HepG2 (cell line): ENCODE data around the gene CD300C. TPM values are rescaled to one million over a fixed set of nuclear protein-coding genes. Genes with fewer than 3 reads are reported as not detected.

Experiments used
- ATAC-seq: fragments of 200-7000 bp; cut with Tn5 transposase; 3 replicates; pipeline ENCODE4 v1.9.1; 2020; ENCODE audit warnings: mild to moderate bottlenecking, moderate library complexity
- BruUV-seq: library from RNA; stranded (reverse); fragments of 400-500 nt; replicated peaks from 2 replicates; lab custom pipeline; 2021; lab: Mats Ljungman, UMichigan
- CTCF ChIA-PET: fragments of 300-600 bp; formaldehyde crosslinking; extraction: SDS; loops from one replicate; lab custom pipeline; 2021; ENCODE audit warnings: low total read pairs, inconsistent platforms, low intra/inter-chr PET ratio; lab: Yijun Ruan, JAX
- POLR2A ChIA-PET: fragments of 350-600 bp; sonication (Branson Sonifier 250); formaldehyde crosslinking; loops from one replicate; lab custom pipeline; 2020; ENCODE audit warnings: antibody characterized with exemption, inconsistent platforms; lab: Yijun Ruan, JAX
- DNase-seq: peaks from one replicate; pipeline ENCODE4 v3.0.0-alpha.2; 2015; ENCODE audit warnings: low spot score
- FAIRE-seq: peaks from 3 replicates; lab custom pipeline; 2011; peaks lifted over from hg19 to GRCh38; lab: Jason Lieb, UNC
- H2AFZ ChIP-seq: one replicate; pipeline ENCODE4 v1.6.1; 2011; ENCODE audit warnings: low read length, inconsistent platforms
- H3K27ac ChIP-seq: fragments of 300-600 bp; 3 replicates; pipeline ENCODE4 v1.8.0; 2011; ENCODE audit warnings: mixed run types, mild to moderate bottlenecking, mixed read lengths, low read length, inconsistent platforms; ENCODE audit not compliant: insufficient read depth; ENCODE audit errors: extremely low read length
- H3K27me3 ChIP-seq, 2 experiments: fragments of 200-600 bp in 1 of 2; 2 replicates in 1 of 2; 3 replicates in 1 of 2; pipeline versions ENCODE4 v1.6.0 to v1.8.0; 2011; ENCODE audit warnings: low read length in 2 of 2, mild to moderate bottlenecking in 2 of 2, moderate library complexity in 2 of 2, inconsistent platforms in 1 of 2; ENCODE audit not compliant: insufficient read depth in 2 of 2, control insufficient read depth in 1 of 2
- H3K36me3 ChIP-seq, 2 experiments: fragments of 200-600 bp in 1 of 2; replicated peaks in 1 of 2; 2 replicates in 1 of 2; 3 replicates in 1 of 2; pipeline versions ENCODE4 v1.5.1 to v1.8.0; 2011; ENCODE audit warnings: low read length in 2 of 2, inconsistent platforms in 1 of 2; ENCODE audit not compliant: insufficient read depth in 2 of 2, control insufficient read depth in 1 of 2
- H3K4me1 ChIP-seq: 2 replicates; pipeline ENCODE4 v1.5.1; 2012; ENCODE audit warnings: low read length, inconsistent platforms; ENCODE audit not compliant: insufficient read depth
- H3K4me2 ChIP-seq: 2 replicates; pipeline ENCODE4 v1.6.0; 2011; ENCODE audit warnings: low read depth, low read length, inconsistent platforms
- H3K4me3 ChIP-seq, 3 experiments: fragments of 200-600 bp in 1 of 3; sonication (generic), shearing (Covaris generic) in 1 of 3; replicated peaks in 1 of 3; 2 replicates each; pipeline ENCODE4 v1.5.1; 2011 to 2016; ENCODE audit warnings: low read length in 3 of 3, inconsistent platforms in 2 of 3, low read depth in 2 of 3, mild to moderate bottlenecking in 2 of 3, control low read depth in 1 of 3, mixed read lengths in 1 of 3; ENCODE audit not compliant: insufficient read depth in 1 of 3
- H3K79me2 ChIP-seq: one replicate; pipeline ENCODE4 v1.6.1; 2011; ENCODE audit warnings: low read length, inconsistent platforms; ENCODE audit not compliant: insufficient read depth
- H3K9ac ChIP-seq: 2 replicates; pipeline ENCODE4 v1.6.0; 2011; ENCODE audit warnings: mild to moderate bottlenecking, low read depth, low read length, inconsistent platforms; ENCODE audit not compliant: insufficient read depth
- H3K9me3 ChIP-seq: 2 replicates; pipeline ENCODE4 v1.5.1; 2012; ENCODE audit warnings: mild to moderate bottlenecking, low read length
- H4K20me1 ChIP-seq: 2 replicates; pipeline ENCODE4 v1.6.0; 2011; ENCODE audit warnings: inconsistent platforms, mild to moderate bottlenecking, low read length, moderate library complexity; ENCODE audit not compliant: insufficient read depth
- CEBPG ChIP-seq: IDR thresholded peaks from 2 replicates; pipeline ENCODE4 v1.6.1; 2016
- HMG20B ChIP-seq: conservative IDR thresholded peaks from 2 replicates; pipeline ENCODE4 v1.6.1; 2016; ENCODE audit warnings: missing genetic modification reagents, missing compliant biosample characterization
- MLLT10 ChIP-seq: sonication (generic); formaldehyde crosslinking; IDR thresholded peaks from 2 replicates; pipeline ENCODE4 v1.4.0; 2020; ENCODE audit warnings: missing genetic modification reagents
- PAWR ChIP-seq: sonication (generic); formaldehyde crosslinking; IDR thresholded peaks from 2 replicates; pipeline ENCODE4 v1.4.0; 2020; ENCODE audit warnings: missing genetic modification reagents, mild to moderate bottlenecking, borderline replicate concordance
- PITX1 ChIP-seq: sonication (generic); formaldehyde crosslinking; IDR thresholded peaks from 2 replicates; pipeline ENCODE4 v1.5.1; 2020; ENCODE audit warnings: mild to moderate bottlenecking, missing genetic modification reagents
- PRMT3 ChIP-seq: sonication (generic); formaldehyde crosslinking; IDR thresholded peaks from 2 replicates; pipeline ENCODE4 v1.8.1; 2022; ENCODE audit warnings: low read depth, mild to moderate bottlenecking, moderate library complexity, missing genetic modification reagents, borderline replicate concordance
- TSC22D2 ChIP-seq: sonication (generic); formaldehyde crosslinking; IDR thresholded peaks from 2 replicates; pipeline ENCODE4 v1.5.1; 2020; ENCODE audit warnings: missing genetic modification reagents, mild to moderate bottlenecking, borderline replicate concordance
- ZNF101 ChIP-seq: sonication (generic); formaldehyde crosslinking; IDR thresholded peaks from 2 replicates; pipeline ENCODE4 v1.4.0; 2020; ENCODE audit warnings: mild to moderate bottlenecking, low read depth, missing genetic modification reagents, borderline replicate concordance
- ZNF564 ChIP-seq: sonication (generic); formaldehyde crosslinking; IDR thresholded peaks from 2 replicates; pipeline ENCODE4 v1.8.1; 2023; ENCODE audit warnings: mild to moderate bottlenecking, missing genetic modification reagents
- ZNF652 ChIP-seq: IDR thresholded peaks from 2 replicates; pipeline ENCODE4 v1.6.1; 2016; ENCODE audit warnings: low read depth, borderline replicate concordance
- WGBS: methylation state at CpG from one replicate; pipeline ENCODE4 v1.1.6; 2017; ENCODE audit warnings: low lambda C conversion rate; 5-methylcytosine and 5-hydroxymethylcytosine counted together
- in situ Hi-C: cut with HindIII; loops from 2 replicates; pipeline ENCODE4 v1.10.0; 2017; ENCODE audit warnings: low pct_unique_long_range_greater_than_20kb; ENCODE audit not compliant: extremely low pct_ligation_motif_present
- intact Hi-C: fragments of 100-400 bp; cut with micrococcal nuclease; formaldehyde crosslinking; loops from one replicate; pipeline ENCODE4 v1.10.0; 2022; ENCODE audit not compliant: unreplicated experiment
- polyA plus RNA-seq, 8 experiments: library from polyadenylated mRNA; depleted of rRNA in 3 of 8; stranded (reverse) in 7 of 8; unstranded in 1 of 8; fragments of >200 nt; fragmentation: Illumina TruSeq in 4 of 8; extraction: Trizol in 4 of 8; gene quantifications; 2 replicates each; pipeline versions ENCODE4 v1.2.1 to v1.2.3, GENCODE V29; 2011 to 2016; ENCODE audit warnings: low read depth in 4 of 8, missing spikeins in 1 of 8, mixed read lengths in 1 of 8; ENCODE audit not compliant: insufficient read depth in 1 of 8
- total RNA-seq, 5 experiments: library from RNA; depleted of rRNA; stranded (reverse); fragments of >200 nt; fragmentation: Illumina TruSeq; extraction: Trizol; gene quantifications; 2 replicates each; pipeline ENCODE4 v1.2.3, GENCODE V29; 2016; ENCODE audit warnings: low read depth in 1 of 5
- TF ChIP-seq, protein P1 (sequence below): sonication (generic); formaldehyde crosslinking; IDR thresholded peaks from 2 replicates; pipeline ENCODE4 v1.8.0; 2022; ENCODE audit warnings: missing genetic modification reagents, mild to moderate bottlenecking, borderline replicate concordance
- TF ChIP-seq, protein P2 (sequence below): sonication (generic); formaldehyde crosslinking; IDR thresholded peaks from 2 replicates; pipeline ENCODE4 v1.4.0; 2020; ENCODE audit warnings: missing genetic modification reagents, borderline replicate concordance
- TF ChIP-seq, protein P3 (sequence below): sonication (generic); formaldehyde crosslinking; IDR thresholded peaks from 2 replicates; pipeline ENCODE4 v1.4.0; 2020; ENCODE audit warnings: missing genetic modification reagents, mild to moderate bottlenecking, borderline replicate concordance

CD300C gene
- total and polyA plus RNA-seq, 2 of the 13 experiments (the other 11 are each of a cell fraction or from before 2014, with no cell fraction given): not detected

DNA sequence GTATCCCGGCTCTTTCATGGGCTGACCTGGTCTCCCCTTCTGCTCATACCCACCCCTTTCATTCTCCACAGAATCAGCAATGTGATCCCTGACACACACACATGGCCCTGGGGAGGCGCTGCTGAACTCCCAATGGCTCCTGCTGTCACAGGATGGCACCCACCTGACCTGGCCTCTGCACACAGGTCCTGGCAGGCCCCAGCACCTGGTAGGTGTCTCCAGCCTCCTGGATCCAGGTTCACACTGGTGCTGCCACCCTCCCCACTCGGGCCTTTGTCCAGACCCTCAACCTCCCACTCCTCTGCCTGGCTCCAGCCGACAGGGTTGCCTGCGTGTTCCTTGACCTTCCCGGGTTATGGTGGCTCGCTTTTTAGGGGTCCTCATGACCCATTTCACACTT lies 1.3 kb upstream of the CD300C start:
- ChIA-PET POLR2A (no interaction called here), CTCF (no interaction called here)
- Histone ChIP-seq H3K27ac (no peak overlapping the region), H3K4me1 (no peaks in the 10 kb centered on the region), H4K20me1 (no peaks in the 10 kb centered on the region), H3K9ac (no peak overlapping the region), H3K4me3 (no peak overlapping the region), H3K79me2 (no peaks in the 10 kb centered on the region), H3K9me3 (no peaks in the 10 kb centered on the region), H3K36me3 (no peaks in the 10 kb centered on the region), H2AFZ (no peak overlapping the region), H3K4me2 (no peak overlapping the region)
- intact Hi-C loops: no loop called here
- FAIRE-seq: no peak
- ATAC-seq: no peak
- WGBS: 0% methylated on average over 6 of the region's 7 CpGs
- TF ChIP-seq HMG20B (no peak), PRMT3 (CRISPR knock-in tag) (no peak), CEBPG (CRISPR knock-in tag) (no peak)
- TF ChIP-seq, protein P1, sequence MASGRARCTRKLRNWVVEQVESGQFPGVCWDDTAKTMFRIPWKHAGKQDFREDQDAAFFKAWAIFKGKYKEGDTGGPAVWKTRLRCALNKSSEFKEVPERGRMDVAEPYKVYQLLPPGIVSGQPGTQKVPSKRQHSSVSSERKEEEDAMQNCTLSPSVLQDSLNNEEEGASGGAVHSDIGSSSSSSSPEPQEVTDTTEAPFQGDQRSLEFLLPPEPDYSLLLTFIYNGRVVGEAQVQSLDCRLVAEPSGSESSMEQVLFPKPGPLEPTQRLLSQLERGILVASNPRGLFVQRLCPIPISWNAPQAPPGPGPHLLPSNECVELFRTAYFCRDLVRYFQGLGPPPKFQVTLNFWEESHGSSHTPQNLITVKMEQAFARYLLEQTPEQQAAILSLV (CRISPR knock-in tag): no peak
- TF ChIP-seq, all 625 proteins: peak for 0
- H3K27me3 ChIP-seq: peaks cover 24 to 97% of the 10 kb centered on the region in 2 experiments
- no peak for DNase-seq
- in situ Hi-C loops: no loop called here
- BruUV-seq: no TSS peak

DNA sequence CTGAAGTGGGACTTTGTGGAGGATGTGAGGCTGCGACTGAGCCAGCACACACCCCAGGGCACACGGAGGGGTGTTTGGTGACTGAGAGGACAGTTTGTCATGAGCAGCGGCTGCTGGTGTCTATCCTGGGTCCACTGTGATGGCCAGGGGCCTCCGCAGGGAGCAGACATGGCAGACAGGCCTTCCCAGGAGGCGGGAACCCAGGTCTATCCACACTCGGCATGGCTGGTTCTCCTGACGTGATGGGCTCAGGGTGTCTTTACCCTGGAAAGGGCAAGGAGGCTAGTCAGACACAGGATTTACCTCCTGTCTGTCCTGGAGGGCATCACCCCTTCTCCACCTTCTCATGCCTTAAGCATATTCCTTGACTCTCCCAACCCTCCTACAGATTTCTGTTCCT lies 671 bp upstream of the CD300C start:
- Histone ChIP-seq H3K79me2 (no peaks in the 10 kb centered on the region), H3K36me3 (no peaks in the 10 kb centered on the region), H2AFZ (no peak overlapping the region), H3K4me1 (no peaks in the 10 kb centered on the region), H3K9me3 (no peaks in the 10 kb centered on the region), H3K27ac (no peak overlapping the region), H3K4me3 (no peak overlapping the region)
- intact Hi-C loops: no loop called here
- no peak for FAIRE-seq
- TF ChIP-seq PAWR (CRISPR knock-in tag): no peak
- TF ChIP-seq ZNF564: no peak
- TF ChIP-seq MLLT10 (CRISPR knock-in tag): no peak
- TF ChIP-seq, protein P2, sequence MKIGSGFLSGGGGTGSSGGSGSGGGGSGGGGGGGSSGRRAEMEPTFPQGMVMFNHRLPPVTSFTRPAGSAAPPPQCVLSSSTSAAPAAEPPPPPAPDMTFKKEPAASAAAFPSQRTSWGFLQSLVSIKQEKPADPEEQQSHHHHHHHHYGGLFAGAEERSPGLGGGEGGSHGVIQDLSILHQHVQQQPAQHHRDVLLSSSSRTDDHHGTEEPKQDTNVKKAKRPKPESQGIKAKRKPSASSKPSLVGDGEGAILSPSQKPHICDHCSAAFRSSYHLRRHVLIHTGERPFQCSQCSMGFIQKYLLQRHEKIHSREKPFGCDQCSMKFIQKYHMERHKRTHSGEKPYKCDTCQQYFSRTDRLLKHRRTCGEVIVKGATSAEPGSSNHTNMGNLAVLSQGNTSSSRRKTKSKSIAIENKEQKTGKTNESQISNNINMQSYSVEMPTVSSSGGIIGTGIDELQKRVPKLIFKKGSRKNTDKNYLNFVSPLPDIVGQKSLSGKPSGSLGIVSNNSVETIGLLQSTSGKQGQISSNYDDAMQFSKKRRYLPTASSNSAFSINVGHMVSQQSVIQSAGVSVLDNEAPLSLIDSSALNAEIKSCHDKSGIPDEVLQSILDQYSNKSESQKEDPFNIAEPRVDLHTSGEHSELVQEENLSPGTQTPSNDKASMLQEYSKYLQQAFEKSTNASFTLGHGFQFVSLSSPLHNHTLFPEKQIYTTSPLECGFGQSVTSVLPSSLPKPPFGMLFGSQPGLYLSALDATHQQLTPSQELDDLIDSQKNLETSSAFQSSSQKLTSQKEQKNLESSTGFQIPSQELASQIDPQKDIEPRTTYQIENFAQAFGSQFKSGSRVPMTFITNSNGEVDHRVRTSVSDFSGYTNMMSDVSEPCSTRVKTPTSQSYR (CRISPR knock-in tag): no peak
- TF ChIP-seq TSC22D2 (CRISPR knock-in tag): no peak
- TF ChIP-seq ZNF652 (CRISPR knock-in tag): no peak
- no peak for TF ChIP-seq ZNF101 (CRISPR knock-in tag)
- TF ChIP-seq, protein P3, sequence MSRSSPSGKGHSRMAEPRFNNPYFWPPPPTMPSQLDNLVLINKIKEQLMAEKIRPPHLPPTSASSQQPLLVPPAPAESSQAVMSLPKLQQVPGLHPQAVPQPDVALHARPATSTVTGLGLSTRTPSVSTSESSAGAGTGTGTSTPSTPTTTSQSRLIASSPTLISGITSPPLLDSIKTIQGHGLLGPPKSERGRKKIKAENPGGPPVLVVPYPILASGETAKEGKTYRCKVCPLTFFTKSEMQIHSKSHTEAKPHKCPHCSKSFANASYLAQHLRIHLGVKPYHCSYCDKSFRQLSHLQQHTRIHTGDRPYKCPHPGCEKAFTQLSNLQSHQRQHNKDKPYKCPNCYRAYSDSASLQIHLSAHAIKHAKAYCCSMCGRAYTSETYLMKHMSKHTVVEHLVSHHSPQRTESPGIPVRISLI (CRISPR knock-in tag): no peak
- no peak for TF ChIP-seq PITX1 (CRISPR knock-in tag)
- TF ChIP-seq, all 625 proteins: peak for 0
- H4K20me1 ChIP-seq: no peaks in the 10 kb centered on the region
- no peak overlapping the region for H3K9ac ChIP-seq
- CTCF ChIA-PET: no interaction called here
- POLR2A ChIA-PET: no interaction called here
- in situ Hi-C loops: no loop called here
- DNase-seq: no peak
- 0% methylated on average over 6 of the region's 7 CpGs for WGBS
- no peak for ATAC-seq
- BruUV-seq: no TSS peak
- H3K27me3 ChIP-seq: peaks cover 26 to 97% of the 10 kb centered on the region in 2 experiments
- H3K4me2 ChIP-seq: no peak overlapping the region
